ENCODE results near the gene PDE3B. TPM values are rescaled to one million over a fixed set of nuclear protein-coding genes. Genes with fewer than 3 reads are reported as not detected.

Gene PDE3B
- total RNA-seq, 1 donor from 2014 or later = 0.26 TPM

GRCh38 chr11:14636119-14636518 lies 7.5 kb upstream of the PDE3B start:
- TF ChIP-seq CTCF (IDR thresholded peaks at IDR 0.05; ENCODE audit: insufficient read depth, low read length, severe bottlenecking) = no peak

GRCh38 chr11:14637868-14638409 lies 5.7 kb upstream of the PDE3B start:
- TF ChIP-seq CTCF (IDR thresholded peaks at IDR 0.05; ENCODE audit: insufficient read depth, low read length, severe bottlenecking) = no peak
- no peak for FAIRE-seq
- no peak for DNase-seq (ENCODE audit: low read depth)
- Histone ChIP-seq H3K4me3 (ENCODE audit: low read depth, low read length) (no peak overlapping the region), H3K27me3 (ENCODE audit: control insufficient read depth, insufficient read depth, low read length) (no peaks in the 10 kb centered on the region), H3K36me3 (ENCODE audit: control insufficient read depth, insufficient read depth, low read length) (no peaks in the 10 kb centered on the region)

More at GRCh38 chr11:14636119-14636518, 7.5 kb upstream of the PDE3B start:
- FAIRE-seq = no peak
- no peaks in the 10 kb centered on the region for H3K27me3 ChIP-seq (ENCODE audit: control insufficient read depth, insufficient read depth, low read length)
- H3K36me3 ChIP-seq (ENCODE audit: control insufficient read depth, insufficient read depth, low read length) = no peaks in the 10 kb centered on the region
- no peak for DNase-seq (ENCODE audit: low read depth)
- no peak overlapping the region for H3K4me3 ChIP-seq (ENCODE audit: low read depth, low read length)

- DNase-seq (ENCODE audit: low read depth) (no peak), FAIRE-seq (no peak)
- TF ChIP-seq CTCF (IDR thresholded peaks at IDR 0.05; ENCODE audit: insufficient read depth, low read length, severe bottlenecking) = no peak
- no peaks in the 10 kb centered on the region for H3K27me3 ChIP-seq (ENCODE audit: control insufficient read depth, insufficient read depth, low read length)
- H3K4me3 ChIP-seq (ENCODE audit: low read depth, low read length) = no peak overlapping the region
- no peaks in the 10 kb centered on the region for H3K36me3 ChIP-seq (ENCODE audit: control insufficient read depth, insufficient read depth, low read length)
These were observed 5.0 kb upstream of the PDE3B start for GRCh38 chr11:14638561-14638960.

GRCh38 chr11:14641801-14642200 lies 1.8 kb upstream of the PDE3B start:
- H3K4me3 ChIP-seq (ENCODE audit: low read depth, low read length) = no peak overlapping the region
- no peaks in the 10 kb centered on the region for H3K36me3 ChIP-seq (ENCODE audit: control insufficient read depth, insufficient read depth, low read length)
- TF ChIP-seq CTCF (IDR thresholded peaks at IDR 0.05; ENCODE audit: insufficient read depth, low read length, severe bottlenecking) = no peak
- DNase-seq (ENCODE audit: low read depth) (no peak), FAIRE-seq (no peak)
- peaks cover 6% of the 10 kb centered on the region for H3K27me3 ChIP-seq (ENCODE audit: control insufficient read depth, insufficient read depth, low read length)

- Histone ChIP-seq H3K36me3 (ENCODE audit: control insufficient read depth, insufficient read depth, low read length) (no peaks in the 10 kb centered on the region), H3K27me3 (ENCODE audit: control insufficient read depth, insufficient read depth, low read length) (peaks cover 6% of the 10 kb centered on the region), H3K4me3 (ENCODE audit: low read depth, low read length) (no peak overlapping the region)
- TF ChIP-seq CTCF (IDR thresholded peaks at IDR 0.05; ENCODE audit: insufficient read depth, low read length, severe bottlenecking) = no peak
- FAIRE-seq = no peak
- no peak for DNase-seq (ENCODE audit: low read depth)
These were observed 1.2 kb upstream of the PDE3B start for GRCh38 chr11:14642453-14642852.
